Activated T-cell treated with anti-CD3 and anti-CD28 coated beads, Interleukin-2, amount 50 U/mL, for 48 hours (primary cell): Measurements from ENCODE around the gene PLA2G2D.

ENCODE experiments used
- DNase-seq, 2 experiments: peaks; one replicate each; pipeline ENCODE4 v3.0.0-alpha.2; 2020

Gene PLA2G2D, protein sequence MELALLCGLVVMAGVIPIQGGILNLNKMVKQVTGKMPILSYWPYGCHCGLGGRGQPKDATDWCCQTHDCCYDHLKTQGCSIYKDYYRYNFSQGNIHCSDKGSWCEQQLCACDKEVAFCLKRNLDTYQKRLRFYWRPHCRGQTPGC

GRCh38 chr1:20119347-20119746 lies at the start of gene PLA2G2D:
PLA2G2D (minus strand) TSS chr1:20119536; CDS start chr1:20119498, 38 bp downstream.
- DNase-seq, result no peak

DNA sequence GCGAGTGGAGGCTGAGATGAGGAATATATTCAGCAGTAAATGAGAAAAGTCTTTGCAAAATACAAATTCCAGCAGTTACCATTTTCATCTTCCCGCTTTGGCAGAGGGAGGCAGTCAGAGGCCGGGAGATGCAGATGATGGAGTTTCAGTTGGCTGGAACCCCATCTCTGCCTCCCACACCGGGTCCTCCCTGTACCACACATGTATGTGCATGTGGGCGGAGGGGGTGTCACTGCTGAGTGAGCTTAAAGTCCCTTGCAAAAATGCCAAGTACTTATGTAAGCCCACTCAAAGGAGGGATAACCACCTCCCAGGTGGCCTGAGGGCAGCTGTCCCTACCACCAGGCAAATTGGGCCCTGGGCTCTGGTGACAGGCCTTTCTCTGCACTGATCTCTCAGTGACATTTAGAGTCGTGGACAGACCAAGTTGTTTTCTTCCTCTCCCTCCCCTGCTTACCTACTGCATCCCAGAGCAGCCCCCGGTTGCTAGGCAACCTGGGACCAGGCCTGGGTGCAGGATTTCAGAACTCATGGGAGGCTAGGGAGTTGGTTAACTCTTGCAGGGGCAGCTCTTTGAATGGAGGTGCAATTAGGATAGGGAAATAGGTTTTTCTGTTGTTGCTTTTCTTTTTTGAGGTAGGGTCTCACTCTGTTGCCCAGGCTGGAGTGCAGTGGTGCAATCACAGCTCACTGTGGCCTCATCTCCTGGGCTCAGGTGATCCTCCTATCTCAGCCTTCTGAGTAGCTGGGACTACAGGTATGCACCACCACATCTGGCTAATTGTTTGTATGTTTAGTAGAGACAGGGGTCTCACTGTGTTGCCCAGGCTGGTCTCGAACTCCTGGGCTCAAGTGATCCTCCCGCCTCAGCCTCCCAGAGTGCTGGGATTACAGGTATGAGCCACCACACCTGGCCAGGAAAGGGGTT lies 49.5 kb upstream of the PLA2G2D start:
- no peak for DNase-seq

- no peak for DNase-seq
These were observed 47.8 kb upstream of the PLA2G2D start for GRCh38 chr1:20167126-20167525.

DNA sequence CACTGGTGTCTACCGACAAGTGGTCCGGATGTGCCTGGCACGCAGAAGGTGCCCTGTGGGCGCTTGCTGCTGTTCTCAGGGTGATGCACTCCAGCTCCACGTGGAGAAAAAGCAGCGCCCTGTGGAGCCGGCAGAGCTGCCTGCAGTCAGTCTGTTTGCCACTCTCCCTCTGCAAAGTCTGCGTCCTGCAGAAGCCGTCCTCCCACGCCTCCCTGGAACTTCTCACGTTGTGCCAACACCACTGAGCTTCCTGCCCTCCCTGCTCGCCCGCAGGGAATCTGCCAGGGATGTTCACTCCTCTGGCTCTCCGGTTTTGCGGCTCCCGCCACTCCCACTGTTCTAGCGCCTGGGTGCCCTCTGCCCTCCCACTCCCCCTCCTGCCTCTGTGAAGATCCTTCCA lies 46.7 kb upstream of the PLA2G2D start:
- no peak for DNase-seq

GRCh38 chr1:20165522-20165951 lies 46.2 kb upstream of the PLA2G2D start:
- peak; percentile 30 to 31 for DNase-seq

DNA sequence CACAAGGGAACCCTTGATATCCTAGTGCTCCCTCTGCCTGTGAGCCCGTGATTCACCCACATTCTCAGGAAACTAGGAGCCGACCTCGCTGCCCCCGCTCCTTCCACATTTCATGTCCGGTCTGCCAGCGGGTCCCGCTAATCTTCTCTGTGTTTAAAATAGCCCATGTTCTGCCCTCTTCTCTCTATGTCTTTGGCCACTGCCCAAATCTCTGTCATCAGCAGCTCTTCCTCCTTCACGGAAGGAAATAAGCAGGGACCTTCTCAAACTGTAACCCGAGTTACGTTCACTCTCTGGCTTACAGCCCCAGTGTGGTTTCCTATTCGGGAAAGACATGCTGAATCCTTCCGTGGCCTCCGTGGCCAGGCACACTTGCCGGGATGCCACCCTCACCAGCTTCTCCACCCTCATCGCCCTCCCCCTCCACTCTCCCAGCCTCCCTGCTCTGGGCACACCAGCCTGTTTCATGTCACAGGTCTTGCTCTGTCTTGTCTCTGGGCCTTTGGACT lies 45.4 kb upstream of the PLA2G2D start:
- no peak for DNase-seq

- no peak for DNase-seq
These were observed 40.7 kb upstream of the PLA2G2D start for GRCh38 chr1:20160034-20160433.

DNA sequence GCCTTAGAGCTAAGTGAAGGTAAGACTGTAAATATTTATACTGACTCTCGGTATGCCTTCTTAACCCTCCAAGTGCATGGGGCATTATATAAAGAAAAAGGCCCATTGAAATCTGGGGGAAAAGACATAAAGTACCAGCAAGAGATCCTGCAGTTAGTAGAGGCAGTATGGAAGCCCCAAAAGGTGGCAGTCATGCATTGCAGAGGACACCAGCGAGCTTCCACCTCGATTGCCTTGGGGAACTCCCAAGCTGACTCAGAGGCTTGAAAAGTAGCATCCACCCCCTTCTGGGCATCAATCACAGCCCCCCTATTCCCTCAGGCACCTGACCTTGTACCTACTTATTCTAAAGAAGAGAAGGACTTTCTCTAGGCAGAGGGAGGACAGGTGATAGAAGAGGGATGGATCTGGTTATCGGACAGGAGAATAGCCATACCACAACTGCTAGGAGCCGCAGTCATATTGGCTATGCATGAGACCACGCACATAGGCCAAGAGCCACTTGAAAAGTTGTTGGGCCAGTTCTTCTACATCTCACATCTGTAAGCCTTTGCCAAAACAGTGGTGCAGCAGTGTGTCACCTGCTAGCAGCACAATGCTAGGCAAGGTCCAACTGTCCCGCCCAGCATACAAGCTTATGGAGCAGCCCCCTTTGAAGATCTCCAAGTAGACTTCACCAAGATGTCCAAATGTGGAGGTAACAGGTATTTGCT lies 39.2 kb upstream of the PLA2G2D start:
- peak in 1 of 2 experiments; percentile 30 for DNase-seq

GRCh38 chr1:20154301-20154831 lies 35.0 kb upstream of the PLA2G2D start:
- no peak for DNase-seq

GRCh38 chr1:20153000-20153418 lies 33.7 kb upstream of the PLA2G2D start:
- no peak for DNase-seq

GRCh38 chr1:20152599-20152930 lies 33.2 kb upstream of the PLA2G2D start:
- DNase-seq, result no peak

DNA sequence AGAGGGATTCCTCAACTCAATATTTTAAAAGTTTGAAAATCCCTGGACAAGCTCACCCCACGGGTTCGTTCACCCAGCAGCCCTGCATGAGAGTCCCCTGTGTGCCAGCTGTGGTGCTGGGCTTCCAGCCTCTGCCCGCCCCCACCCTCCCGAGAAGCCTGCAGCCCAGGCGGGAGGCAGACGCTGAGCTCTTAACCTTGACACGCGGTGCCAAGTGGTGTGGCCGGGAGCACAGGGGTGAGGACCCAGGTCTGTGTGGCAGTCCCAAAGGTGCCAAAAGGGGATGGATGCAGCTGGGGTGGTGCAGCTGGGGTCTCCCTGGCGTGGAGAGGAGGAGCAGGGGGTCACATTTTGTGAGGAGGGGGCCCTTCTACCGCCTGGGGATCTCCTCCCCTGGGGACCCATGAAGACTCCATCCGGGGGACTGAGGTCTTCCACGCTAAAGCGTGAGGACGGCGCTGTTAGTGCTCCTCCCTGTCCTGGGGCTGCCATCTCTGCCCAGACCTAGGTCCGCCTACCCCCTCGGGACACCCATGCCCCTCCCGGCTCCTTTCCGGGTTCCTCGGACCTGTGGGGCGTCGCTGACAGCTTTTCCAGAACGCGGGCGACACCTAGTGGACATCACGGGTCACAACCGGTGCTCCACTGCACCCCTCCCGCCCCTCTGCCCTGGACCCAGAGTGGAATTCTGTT lies 32.7 kb upstream of the PLA2G2D start:
- DNase-seq, result peak; percentile 86

GRCh38 chr1:20150969-20151368 lies 31.6 kb upstream of the PLA2G2D start:
- no peak for DNase-seq

- DNase-seq, result no peak
These were observed 31.0 kb upstream of the PLA2G2D start for GRCh38 chr1:20150326-20150705.

- no peak for DNase-seq
These were observed 30.4 kb upstream of the PLA2G2D start for GRCh38 chr1:20149601-20150325.

GRCh38 chr1:20148571-20149500 lies 29.5 kb upstream of the PLA2G2D start:
- DNase-seq, result no peak

- no peak for DNase-seq
These were observed 28.7 kb upstream of the PLA2G2D start for GRCh38 chr1:20147846-20148570.

DNA sequence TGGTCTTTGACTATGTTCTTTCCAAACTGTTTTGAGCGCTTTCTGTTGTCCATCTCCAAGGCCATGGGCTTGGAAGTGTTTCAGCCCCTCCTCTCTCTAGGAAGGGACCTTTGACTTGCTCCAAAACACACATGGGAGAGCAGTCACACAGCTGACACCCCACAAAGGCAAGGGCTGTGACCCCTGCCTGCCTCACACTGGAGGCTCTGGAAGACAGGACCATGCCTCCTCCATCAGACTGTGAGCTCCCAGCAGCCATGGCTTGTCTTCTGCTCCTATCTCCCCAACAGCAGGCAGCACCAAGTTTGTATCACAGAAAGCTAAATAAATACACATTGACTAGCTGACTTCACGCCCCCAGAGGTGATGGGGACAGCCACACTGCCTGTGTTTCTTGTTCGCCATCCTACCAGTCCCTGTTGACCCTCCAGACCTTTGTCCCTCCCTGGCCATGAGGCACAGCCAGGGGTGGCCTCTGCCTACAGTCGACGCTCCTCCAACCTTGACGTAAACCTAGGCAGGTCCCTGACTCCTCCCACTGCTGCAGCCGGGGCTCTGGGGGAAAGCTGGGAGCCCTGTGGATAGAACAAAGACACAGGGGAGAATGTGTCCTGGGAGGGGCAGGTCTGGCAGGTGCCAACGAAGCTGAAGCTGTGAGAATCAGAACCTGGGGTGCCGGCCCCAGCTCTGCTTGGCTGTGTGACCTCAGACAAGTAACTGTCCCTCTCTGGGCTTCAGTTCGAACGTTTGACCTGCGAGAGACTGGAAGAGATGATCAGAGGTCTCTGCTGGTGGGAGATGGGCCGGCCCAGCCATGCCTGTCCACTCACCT lies 24.6 kb upstream of the PLA2G2D start:
- no peak for DNase-seq

DNA sequence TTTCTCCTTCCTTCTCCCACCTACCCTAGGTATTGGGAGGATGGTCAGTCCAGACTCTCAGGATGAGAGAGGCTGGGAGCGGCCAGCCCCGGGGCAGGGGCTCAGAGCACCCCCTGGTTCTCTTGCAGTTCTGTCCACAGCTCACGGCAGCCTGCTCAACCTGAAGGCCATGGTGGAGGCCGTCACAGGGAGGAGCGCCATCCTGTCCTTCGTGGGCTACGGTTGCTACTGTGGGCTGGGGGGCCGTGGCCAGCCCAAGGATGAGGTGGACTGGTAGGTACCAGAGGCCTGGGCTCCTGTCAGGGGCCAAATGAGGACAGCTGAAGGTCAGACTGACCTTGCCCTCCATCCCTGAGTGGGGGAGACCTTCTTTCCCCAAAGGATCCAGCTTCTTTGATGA lies 24.0 kb upstream of the PLA2G2D start:
- DNase-seq, result no peak
